Stimulated activated naive B cell treated with anti-CD40 and anti-IgM and Interleukin-4, amounts not matched to agents 10 μg/mL and 1 μg/mL and 100 μg/mL, for 72 hours (primary cell): Measurements from ENCODE around the gene PDE11A.

Source experiments
- ATAC-seq, 2 donors: fragments of 150-1000 bp; cut with Tn5 transposase; replicated peaks; 2 replicates each; pipeline ENCODE4 v1.10.0; 2021; ENCODE audit warnings: moderate library complexity in 1 of 2
- DNase-seq: peaks from one replicate; pipeline ENCODE4 v3.0.0; 2021
- H3K27ac Mint-ChIP-seq: one replicate; pipeline ENCODE4 v1.8.0; 2022; ENCODE audit warnings: mild to moderate bottlenecking, mixed read lengths
- H3K27me3 Mint-ChIP-seq, 2 donors: one replicate each; pipeline ENCODE4 v1.8.0; 2022; ENCODE audit warnings: mixed read lengths in 2 of 2
- H3K36me3 Mint-ChIP-seq, 2 donors: one replicate each; pipeline ENCODE4 v1.8.0; 2022; ENCODE audit warnings: mixed read lengths in 2 of 2, mild to moderate bottlenecking in 1 of 2
- H3K4me1 Mint-ChIP-seq, 2 donors: one replicate each; pipeline ENCODE4 v1.8.0; 2022; ENCODE audit warnings: mixed read lengths in 2 of 2, mild to moderate bottlenecking in 1 of 2
- H3K4me3 Mint-ChIP-seq, 2 donors: one replicate each; pipeline ENCODE4 v1.8.0; 2022; ENCODE audit warnings: mild to moderate bottlenecking in 2 of 2, mixed read lengths in 2 of 2, moderate library complexity in 1 of 2
- H3K9me3 Mint-ChIP-seq, 2 donors: one replicate each; pipeline ENCODE4 v1.8.0; 2022; ENCODE audit warnings: mixed read lengths in 2 of 2, mild to moderate bottlenecking in 1 of 2

Gene PDE11A

GRCh38 chr2:177694348-177694747 lies 378.2 kb downstream of the PDE11A start:
- DNase-seq = no peak
- Mint-ChIP-seq H3K9me3 (no peaks in the 10 kb centered on the region), H3K4me1 (no peaks in the 10 kb centered on the region), H3K27me3 (peaks cover 0 to 4% of the 10 kb centered on the region in 2 donors), H3K36me3 (no peaks in the 10 kb centered on the region), H3K4me3 (no peak overlapping the region), H3K27ac (no peak overlapping the region)
- no peak for ATAC-seq

GRCh38 chr2:177693658-177694339 lies 378.8 kb downstream of the PDE11A start:
- Mint-ChIP-seq H3K27me3 (peaks cover 0 to 4% of the 10 kb centered on the region in 2 donors), H3K4me3 (no peak overlapping the region), H3K36me3 (no peaks in the 10 kb centered on the region), H3K9me3 (no peaks in the 10 kb centered on the region), H3K27ac (no peak overlapping the region), H3K4me1 (no peaks in the 10 kb centered on the region)
- no peak for ATAC-seq
- no peak for DNase-seq

DNA sequence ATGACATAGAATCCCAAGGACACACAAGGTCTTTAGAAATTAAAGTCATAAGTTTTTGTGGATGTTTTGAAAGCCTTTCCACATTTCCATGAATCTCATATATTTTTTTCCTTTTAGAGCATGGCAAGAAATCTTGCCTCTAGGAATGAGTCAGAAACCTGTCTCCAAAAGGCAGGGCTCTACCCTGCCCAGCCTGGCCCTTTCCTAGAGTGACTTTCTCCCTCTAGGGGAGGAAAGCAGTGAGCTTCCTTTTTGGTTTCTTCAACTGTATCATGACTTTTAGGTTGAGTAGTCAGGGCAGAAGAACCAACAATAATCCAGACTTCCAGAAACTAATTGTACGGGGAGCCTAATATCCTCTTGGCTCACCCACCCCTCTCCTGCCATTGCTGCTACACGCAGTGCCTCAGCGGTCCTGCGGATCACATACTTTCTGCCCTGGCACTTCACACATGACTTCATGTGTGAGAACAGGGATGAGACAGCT lies 379.8 kb downstream of the PDE11A start:
- Mint-ChIP-seq H3K27me3 (peaks cover 0 to 4% of the 10 kb centered on the region in 2 donors), H3K4me3 (no peak overlapping the region), H3K4me1 (no peaks in the 10 kb centered on the region), H3K36me3 (no peaks in the 10 kb centered on the region), H3K9me3 (no peaks in the 10 kb centered on the region), H3K27ac (no peak overlapping the region)
- DNase-seq = no peak
- no peak for ATAC-seq

- Mint-ChIP-seq H3K27me3 (peaks cover 0 to 4% of the 10 kb centered on the region in 2 donors), H3K4me1 (no peaks in the 10 kb centered on the region), H3K9me3 (no peaks in the 10 kb centered on the region), H3K27ac (no peak overlapping the region), H3K36me3 (no peaks in the 10 kb centered on the region), H3K4me3 (no peak overlapping the region)
- DNase-seq (no peak), ATAC-seq (no peak)
These were observed 380.4 kb downstream of the PDE11A start for GRCh38 chr2:177692042-177692782.

DNA sequence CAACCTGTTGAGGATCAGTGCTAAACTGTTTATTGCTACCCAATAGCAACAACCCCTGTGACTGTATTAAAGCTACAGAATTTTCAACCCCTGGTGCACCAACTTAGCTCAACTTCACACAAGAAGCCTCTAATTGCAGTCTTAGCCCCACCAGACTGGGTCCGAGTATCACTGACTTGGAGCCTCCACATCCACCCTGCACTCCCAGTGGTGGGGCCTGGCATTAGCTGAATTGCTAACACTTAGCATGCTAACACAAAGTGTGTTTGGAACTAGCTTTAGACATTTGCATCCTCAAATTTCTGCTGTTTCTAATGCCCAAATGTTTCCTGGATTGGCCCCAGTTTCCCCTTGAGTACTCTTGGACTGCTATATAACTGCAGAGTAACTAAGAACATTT lies 381.4 kb downstream of the PDE11A start:
- ATAC-seq = no peak
- H3K9me3 Mint-ChIP-seq = no peaks in the 10 kb centered on the region
- no peaks in the 10 kb centered on the region for H3K36me3 Mint-ChIP-seq
- no peaks in the 10 kb centered on the region for H3K4me1 Mint-ChIP-seq
- H3K4me3 Mint-ChIP-seq = no peak overlapping the region
- peaks cover 0 to 4% of the 10 kb centered on the region in 2 donors for H3K27me3 Mint-ChIP-seq
- DNase-seq = no peak
- H3K27ac Mint-ChIP-seq = no peak overlapping the region

DNA sequence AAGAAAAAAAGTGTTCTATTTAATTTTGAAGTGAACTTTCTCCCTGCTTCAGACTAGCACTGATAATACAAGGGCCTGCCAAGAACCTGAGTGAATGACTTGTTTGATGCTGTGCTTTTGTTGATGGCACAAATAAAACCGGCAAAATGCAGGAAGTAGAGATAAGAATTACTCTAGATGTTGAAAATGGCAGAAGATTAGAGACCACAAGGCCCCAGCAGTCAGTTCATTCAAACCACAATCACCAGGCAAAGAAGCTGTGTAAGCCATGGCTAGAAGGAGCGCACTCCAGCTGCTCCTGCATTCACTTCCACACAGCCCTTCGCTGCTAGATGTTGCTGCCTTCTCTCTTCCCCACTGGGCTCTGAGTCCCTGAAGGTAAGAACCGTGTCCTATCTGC lies 383.0 kb downstream of the PDE11A start:
- Mint-ChIP-seq H3K27ac (no peak overlapping the region), H3K4me3 (no peak overlapping the region), H3K27me3 (no peaks in the 10 kb centered on the region), H3K4me1 (no peaks in the 10 kb centered on the region), H3K36me3 (no peaks in the 10 kb centered on the region), H3K9me3 (no peaks in the 10 kb centered on the region)
- DNase-seq = no peak
- no peak for ATAC-seq

- DNase-seq (no peak), ATAC-seq (no peak)
- H3K9me3 Mint-ChIP-seq = no peaks in the 10 kb centered on the region
- no peaks in the 10 kb centered on the region for H3K27me3 Mint-ChIP-seq
- no peak overlapping the region for H3K27ac Mint-ChIP-seq
- no peaks in the 10 kb centered on the region for H3K36me3 Mint-ChIP-seq
- H3K4me1 Mint-ChIP-seq = no peaks in the 10 kb centered on the region
- H3K4me3 Mint-ChIP-seq = no peak overlapping the region
These were observed 383.7 kb downstream of the PDE11A start for GRCh38 chr2:177688844-177689243.

GRCh38 chr2:177683661-177684069 lies 388.9 kb downstream of the PDE11A start:
- Mint-ChIP-seq H3K27me3 (no peaks in the 10 kb centered on the region), H3K4me1 (no peaks in the 10 kb centered on the region), H3K36me3 (no peaks in the 10 kb centered on the region), H3K4me3 (no peak overlapping the region), H3K9me3 (no peaks in the 10 kb centered on the region), H3K27ac (no peak overlapping the region)
- DNase-seq (no peak), ATAC-seq (no peak)

DNA sequence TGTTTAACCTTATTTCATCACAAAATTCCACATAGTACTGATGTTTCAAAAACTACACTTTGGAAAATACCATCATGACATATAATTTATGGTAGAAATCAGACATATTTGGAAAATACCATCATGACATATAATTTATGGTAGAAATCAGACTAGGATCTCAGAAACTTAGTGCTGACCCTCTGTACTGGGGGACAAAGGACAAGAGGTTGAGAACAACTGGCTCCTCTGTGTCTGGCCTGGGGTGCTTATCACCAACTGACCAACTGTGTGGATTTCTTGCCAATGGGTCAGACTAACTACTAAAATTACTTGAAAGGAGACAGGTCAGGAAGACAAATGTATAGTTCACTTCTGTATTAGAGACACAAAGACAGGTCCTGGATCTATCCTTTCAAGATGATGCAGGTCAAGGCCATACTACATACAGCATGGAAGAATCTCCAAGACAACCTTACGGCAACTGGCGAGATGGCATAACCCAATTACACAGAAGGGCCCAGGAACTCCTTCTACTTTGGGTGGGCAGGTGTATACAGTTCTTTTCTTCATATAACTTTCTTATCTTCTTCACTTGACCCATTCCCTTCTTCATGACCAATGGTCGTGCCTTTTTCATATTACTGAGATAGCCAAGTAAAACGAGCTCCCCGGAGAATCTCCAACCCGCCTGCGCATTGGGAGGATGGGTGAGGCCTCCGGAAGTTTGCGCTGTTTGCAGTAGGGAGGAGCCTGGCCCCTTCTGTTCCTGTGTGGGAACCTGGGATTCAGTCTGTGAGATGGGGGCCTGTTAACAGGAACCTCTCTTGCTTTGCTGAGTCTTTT lies 389.5 kb downstream of the PDE11A start:
- no peaks in the 10 kb centered on the region for H3K27me3 Mint-ChIP-seq
- no peaks in the 10 kb centered on the region for H3K9me3 Mint-ChIP-seq
- no peaks in the 10 kb centered on the region for H3K4me1 Mint-ChIP-seq
- H3K36me3 Mint-ChIP-seq = no peaks in the 10 kb centered on the region
- no peak overlapping the region for H3K4me3 Mint-ChIP-seq
- ATAC-seq (no peak), DNase-seq (no peak)
- no peak overlapping the region for H3K27ac Mint-ChIP-seq

DNA sequence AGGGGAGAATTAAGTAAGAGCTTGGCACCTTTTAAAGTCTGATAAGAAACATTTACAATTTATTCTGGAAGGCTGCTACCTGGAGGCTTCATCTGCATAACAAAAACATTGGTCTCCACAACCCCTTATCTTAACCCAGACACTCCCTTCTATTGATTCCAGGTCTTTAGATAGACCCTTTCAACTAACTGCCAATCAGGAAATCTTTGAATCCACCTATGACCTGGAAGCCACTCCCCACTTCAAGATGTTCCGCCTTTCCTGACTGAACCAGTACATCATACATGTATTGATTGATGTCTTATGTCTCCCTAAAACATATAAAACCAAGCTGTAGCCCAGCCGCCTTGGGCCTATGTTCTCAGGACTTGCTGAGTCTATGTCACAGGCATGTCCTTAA lies 390.6 kb downstream of the PDE11A start:
- no peak overlapping the region for H3K27ac Mint-ChIP-seq
- H3K4me1 Mint-ChIP-seq = no peaks in the 10 kb centered on the region
- DNase-seq = no peak
- peaks cover 0 to 3% of the 10 kb centered on the region in 2 donors for H3K27me3 Mint-ChIP-seq
- no peaks in the 10 kb centered on the region for H3K9me3 Mint-ChIP-seq
- H3K36me3 Mint-ChIP-seq = no peaks in the 10 kb centered on the region
- ATAC-seq = no peak
- no peak overlapping the region for H3K4me3 Mint-ChIP-seq

- no peaks in the 10 kb centered on the region for H3K36me3 Mint-ChIP-seq
- no peak overlapping the region for H3K4me3 Mint-ChIP-seq
- ATAC-seq = no peak
These were observed 391.5 kb downstream of the PDE11A start for GRCh38 chr2:177680866-177681712.

GRCh38 chr2:177679611-177680605 lies 392.7 kb downstream of the PDE11A start:
- Mint-ChIP-seq H3K27me3 (peaks cover 0 to 3% of the 10 kb centered on the region in 2 donors), H3K4me3 (no peak overlapping the region), H3K9me3 (no peaks in the 10 kb centered on the region), H3K4me1 (no peaks in the 10 kb centered on the region), H3K27ac (no peak overlapping the region), H3K36me3 (no peaks in the 10 kb centered on the region)
- ATAC-seq (no peak), DNase-seq (no peak)

More at GRCh38 chr2:177680866-177681712, 391.5 kb downstream of the PDE11A start:
- DNase-seq = no peak
- Mint-ChIP-seq H3K27me3 (peaks cover 0 to 3% of the 10 kb centered on the region in 2 donors), H3K9me3 (no peaks in the 10 kb centered on the region), H3K4me1 (no peaks in the 10 kb centered on the region), H3K27ac (no peak overlapping the region)

DNA sequence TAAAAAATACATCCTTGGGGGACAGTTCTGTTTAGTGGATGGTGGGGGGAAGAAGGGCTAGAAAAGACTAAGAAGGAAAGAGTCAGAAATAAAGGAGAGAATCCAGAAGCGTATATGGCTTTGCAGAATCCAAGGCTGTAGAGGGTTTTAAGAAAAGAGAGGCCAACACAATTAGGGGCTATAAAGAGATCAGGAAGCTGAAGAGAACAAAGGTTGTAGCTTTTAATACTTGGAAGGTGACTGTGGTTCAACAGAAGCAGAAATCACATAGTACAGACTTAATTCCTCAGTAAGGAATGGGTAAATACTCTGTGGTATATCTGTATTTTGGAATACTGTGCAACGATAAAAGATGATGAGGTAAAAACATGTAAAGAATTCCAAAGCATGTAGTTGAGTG lies 393.6 kb downstream of the PDE11A start:
- Mint-ChIP-seq H3K36me3 (no peaks in the 10 kb centered on the region), H3K27me3 (peaks cover 0 to 3% of the 10 kb centered on the region in 2 donors), H3K27ac (no peak overlapping the region), H3K4me3 (no peak overlapping the region), H3K4me1 (no peaks in the 10 kb centered on the region), H3K9me3 (no peaks in the 10 kb centered on the region)
- ATAC-seq (no peak), DNase-seq (no peak)
